ENCODE results near the gene CTNNAL1. TPM values are rescaled to one million over a fixed set of nuclear protein-coding genes. Genes with fewer than 3 reads are reported as not detected.
"Not testable (repeated sequence)": the region's sequence is repeated elsewhere in the genome, so short reads cannot be mapped to it uniquely, and the experiment has no call there.

CTNNAL1 gene
- total RNA-seq, 1 donor from 2014 or later = 8.8 TPM

DNA sequence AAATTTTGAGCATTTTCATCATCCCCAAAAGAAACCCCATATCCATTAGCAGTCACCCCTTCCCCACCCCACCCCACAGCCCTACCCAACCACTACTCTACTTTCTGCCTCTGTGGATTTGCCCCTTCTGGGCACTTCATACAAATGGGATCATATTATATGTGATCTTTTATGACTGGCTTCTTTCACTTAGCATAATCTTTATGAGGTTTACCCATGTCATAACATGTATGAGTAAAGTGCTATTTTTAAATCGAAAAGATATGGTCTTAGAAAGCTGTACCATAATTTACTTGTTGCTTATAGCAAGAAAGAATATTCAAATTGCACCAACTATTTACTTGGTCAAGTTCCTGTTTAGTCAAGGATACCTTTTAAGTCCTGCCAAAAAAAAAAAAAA lies 92.1 kb downstream of the CTNNAL1 start:
- no peak for ATAC-seq

DNA sequence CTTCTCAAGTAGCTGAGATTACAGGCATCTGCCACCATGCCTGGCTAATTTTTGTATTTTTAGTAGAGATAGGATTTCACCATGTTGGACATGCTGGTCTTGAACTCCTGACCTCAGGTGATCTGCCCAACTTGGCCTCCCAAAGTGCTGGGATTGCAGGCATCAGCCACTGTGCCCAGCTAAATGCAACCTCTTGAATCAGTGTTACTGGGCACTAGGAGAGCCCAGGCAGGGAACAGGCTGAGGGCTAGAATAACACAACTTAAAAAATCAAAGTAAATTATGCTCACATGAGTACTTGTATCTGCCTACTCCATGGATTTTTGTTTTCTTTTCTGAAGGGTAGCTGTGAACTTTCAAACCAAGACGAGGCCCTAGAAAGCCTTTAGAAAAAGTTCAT lies 92.9 kb downstream of the CTNNAL1 start:
- not testable (repeated sequence) for ATAC-seq

DNA sequence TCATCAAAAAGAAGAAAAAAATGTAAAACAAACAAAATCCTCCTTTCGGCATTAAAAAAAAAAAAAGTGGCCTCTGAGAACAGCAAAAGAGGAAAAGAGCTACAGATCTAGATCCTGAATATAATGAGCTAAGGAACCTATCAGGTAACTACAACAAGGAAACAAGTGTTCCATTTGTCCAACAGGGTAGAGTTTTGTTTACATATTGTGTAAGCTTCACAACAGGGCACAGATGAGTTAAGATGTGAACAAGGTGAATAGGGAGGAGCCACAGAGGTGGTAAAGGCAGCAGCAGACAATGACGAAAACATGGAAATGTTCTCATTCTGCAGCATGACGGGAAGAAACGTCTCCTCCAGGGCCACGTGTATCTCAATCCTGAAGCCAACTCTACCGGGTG lies 93.8 kb downstream of the CTNNAL1 start:
- peak; percentile 43 for ATAC-seq

DNA sequence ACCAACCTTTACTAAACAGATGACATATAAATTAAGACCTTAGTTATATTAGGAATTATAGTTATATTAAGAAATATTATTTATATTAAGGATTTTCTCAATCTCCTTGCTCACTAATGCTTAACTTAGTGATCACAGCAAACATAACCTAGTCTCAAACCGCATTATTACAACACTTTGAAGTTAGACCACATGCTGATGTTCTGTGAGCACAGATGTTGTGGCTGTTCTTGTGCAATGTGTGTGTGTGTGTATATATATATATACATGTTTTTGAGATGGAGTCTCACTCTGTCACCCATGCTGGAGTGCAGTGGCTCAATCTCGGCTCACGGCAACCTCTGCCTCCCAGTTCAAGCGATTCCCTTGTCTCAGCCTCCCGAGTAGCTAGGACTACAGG lies 99.9 kb downstream of the CTNNAL1 start:
- no peak for ATAC-seq

DNA sequence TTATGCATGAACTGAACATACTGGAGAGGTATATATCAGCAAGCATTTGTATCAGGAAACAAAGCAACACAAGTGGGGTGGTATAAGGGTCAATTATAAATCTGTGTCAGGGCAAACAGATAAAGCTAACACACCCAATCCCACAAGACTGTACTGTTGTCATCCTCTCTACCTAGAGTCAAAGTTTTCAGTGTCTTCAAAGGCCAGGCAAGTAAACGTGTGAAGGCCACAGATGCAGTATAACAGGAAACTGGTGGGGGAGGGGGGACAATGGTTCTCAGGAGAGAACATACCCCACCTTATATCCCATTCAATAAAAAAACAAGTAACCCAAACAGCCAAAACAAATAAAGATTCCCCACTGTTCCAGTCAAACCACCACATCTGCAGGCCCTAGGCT lies 101.5 kb downstream of the CTNNAL1 start:
- ATAC-seq = no peak

DNA sequence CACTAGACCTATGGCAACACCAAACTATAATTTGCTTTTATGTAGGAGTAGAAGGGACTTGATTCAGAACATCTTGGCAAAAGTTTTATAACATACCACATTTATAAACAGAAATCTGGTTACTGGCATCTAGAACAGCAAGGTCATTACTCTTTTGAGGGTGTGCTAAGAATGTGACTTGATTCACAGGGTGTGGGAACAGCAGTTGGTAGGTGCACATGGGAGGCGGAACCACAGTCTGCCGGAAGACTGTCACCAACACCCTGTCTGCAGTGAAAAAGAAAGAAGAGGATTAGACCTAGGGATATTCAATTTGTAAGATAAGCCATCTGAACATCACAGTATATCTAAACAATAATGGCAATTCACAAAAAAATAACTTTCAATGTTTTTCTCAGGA lies 102.4 kb downstream of the CTNNAL1 start:
- peak; percentile 57 for ATAC-seq

DNA sequence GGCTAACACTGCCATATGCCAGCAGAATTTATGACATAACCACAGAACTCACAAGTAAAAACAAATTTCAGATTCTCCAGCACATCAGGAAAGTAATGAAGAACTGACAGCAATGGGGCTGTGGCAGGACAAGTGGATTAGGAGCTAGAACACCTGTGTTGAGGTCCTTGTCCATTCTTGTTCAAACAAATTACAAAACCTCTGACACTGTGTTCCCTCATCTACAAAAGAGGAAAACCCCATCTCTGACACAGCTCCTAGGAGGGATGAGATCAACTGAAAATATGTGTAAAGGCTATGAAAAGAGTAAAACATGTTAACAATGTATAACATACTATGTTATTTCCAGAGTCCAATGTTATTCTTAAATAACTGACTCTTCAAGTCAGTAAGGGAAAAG lies 102.9 kb downstream of the CTNNAL1 start:
- no peak for ATAC-seq

DNA sequence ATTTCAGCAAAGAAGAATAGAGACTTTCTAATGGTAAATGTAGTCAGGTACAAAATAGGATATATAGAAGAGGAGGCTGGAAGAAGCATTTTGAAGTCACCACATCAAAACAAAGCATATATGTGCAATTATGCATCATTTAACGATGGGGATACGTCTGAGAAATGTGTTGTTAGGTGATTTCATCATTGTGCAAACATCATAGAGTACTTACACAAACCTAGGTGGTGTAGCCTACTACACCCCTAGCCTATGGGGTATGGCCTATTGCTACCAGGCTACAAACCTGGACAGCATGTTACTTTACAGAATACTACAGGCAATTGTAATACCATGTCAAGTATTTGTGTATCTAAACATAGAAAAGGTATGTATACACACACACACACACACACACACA lies 107.8 kb downstream of the CTNNAL1 start:
- ATAC-seq = no peak

DNA sequence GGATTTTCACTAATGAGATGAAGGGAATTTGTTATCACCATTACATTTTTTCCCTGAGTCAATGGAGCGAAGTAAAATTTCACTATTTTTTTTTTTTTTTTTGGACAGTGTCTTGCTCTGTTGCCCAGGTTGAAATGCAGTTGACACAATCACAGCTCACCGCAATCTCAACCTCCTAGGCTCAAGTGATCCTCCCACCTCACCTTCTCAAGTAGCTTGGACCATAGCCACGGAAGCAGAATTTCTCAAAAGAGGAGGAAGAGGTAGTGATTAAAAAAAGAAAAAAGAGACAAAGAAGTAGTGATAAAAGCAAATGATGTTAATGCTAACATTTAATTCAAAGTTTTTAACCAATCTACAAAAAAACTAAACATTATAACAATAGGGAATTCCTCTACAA lies 109.1 kb downstream of the CTNNAL1 start:
- no peak for ATAC-seq

DNA sequence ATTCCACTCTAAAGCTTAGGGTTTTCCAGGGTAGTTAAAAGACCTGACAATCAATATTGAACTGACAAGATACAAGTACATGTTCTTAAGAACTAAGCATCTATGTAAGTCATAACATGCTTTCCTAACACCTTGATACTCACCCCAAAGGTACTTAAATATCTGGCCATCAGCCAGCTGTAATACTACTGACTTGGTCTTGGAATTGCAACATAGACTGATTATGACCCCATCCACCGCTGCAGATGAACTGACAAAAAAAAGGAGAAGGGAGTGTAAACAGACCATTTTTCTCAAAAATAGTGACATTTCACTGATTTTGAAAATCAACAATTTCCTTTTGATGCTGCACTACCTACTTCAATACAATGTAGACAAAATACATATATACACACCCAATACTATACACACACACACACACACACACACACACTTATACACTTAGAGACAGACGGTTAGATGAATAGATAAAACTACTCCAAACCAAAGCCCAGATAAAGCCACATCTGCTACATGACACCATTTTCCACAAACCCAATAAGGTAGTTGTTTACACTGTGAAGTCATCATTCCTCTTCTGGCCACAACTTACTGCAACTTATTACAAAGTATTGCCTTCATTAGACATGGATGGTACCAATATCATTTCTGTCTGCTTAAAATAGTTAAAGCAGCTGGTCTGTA lies 109.7 kb downstream of the CTNNAL1 start:
- ATAC-seq = no peak

DNA sequence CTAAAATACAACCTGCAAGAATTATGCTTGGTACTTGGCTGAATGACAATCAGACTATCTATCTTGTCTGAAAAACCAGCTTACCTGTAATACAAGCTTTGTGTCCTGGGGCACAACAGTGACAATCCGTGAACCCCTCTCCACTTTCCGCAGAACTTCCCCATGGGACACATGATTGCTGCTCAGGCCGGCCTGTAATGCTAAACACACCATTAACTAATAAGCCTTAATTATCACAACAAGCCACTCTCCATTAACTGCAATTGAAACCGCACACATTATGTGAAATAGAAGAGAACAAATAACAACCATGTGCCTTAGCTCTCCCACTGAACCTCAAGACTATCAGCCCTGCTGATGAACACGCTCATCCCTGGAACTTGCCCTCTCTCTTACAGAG lies 113.1 kb downstream of the CTNNAL1 start:
- no peak for ATAC-seq

DNA sequence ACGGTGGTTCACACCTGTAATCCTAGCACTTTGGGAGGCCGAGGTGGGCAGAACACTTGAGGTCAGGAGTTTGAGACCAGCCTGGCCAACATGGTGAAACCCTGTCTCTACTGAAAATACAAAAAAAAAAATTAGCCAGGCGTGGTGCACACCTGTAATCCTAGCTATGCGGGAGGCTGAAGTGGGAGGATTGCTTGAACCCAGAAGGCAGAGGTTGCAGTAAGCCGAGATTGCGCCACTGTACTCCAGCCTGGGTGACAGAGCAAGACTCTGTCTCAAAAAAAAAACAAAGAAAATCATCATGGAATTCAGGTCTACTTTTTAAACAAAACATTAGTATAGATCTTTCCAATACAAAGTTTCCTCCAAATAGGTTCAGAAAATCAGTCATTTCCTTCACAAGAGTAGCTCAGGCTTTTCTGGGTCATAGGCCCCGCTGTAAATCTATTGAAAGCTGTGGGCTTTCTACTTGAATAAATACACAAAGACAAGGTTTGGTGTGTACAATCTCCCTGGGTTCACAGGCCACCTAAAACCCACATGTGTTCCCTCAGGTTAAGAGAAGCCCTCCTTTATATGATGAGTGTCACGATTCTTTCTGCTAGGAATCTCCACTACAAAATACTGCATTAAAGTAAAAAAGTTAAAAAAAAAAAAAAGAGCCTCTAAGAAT lies 114.1 kb downstream of the CTNNAL1 start:
- not testable (repeated sequence) for ATAC-seq

DNA sequence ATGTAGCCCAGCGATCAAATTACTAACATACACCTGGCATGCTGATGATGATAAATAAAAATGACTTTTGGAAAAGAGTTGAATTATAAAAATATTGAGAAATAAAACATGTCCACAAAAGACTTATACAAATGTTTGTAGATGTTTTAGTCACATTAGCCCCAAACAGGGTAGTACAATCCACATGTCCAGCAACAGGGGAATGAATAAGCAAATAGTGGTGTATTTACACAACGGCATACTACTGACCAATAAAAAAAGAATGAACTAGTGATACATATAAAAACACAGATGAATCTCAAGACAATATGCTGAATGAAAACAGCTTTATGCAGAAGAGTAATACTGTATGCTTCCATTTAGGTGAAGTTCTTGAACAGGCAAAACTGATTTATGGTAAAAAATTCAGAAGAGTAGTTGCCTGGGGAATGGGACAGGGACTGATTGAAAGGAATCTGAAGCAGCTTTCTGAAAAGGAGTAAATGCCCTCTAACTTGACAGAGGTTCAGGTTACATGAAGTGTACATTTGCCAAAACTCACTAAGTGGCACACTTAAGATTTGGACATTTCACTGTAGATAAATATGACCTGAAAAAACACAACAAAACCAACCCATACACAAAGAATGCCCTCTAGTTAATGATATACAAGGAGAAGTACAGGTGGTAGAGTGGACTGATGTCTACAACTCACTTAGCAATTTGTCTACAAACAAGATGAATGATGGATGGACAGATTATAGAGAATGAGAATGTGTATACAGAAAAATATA lies 115.8 kb downstream of the CTNNAL1 start:
- no peak for ATAC-seq

DNA sequence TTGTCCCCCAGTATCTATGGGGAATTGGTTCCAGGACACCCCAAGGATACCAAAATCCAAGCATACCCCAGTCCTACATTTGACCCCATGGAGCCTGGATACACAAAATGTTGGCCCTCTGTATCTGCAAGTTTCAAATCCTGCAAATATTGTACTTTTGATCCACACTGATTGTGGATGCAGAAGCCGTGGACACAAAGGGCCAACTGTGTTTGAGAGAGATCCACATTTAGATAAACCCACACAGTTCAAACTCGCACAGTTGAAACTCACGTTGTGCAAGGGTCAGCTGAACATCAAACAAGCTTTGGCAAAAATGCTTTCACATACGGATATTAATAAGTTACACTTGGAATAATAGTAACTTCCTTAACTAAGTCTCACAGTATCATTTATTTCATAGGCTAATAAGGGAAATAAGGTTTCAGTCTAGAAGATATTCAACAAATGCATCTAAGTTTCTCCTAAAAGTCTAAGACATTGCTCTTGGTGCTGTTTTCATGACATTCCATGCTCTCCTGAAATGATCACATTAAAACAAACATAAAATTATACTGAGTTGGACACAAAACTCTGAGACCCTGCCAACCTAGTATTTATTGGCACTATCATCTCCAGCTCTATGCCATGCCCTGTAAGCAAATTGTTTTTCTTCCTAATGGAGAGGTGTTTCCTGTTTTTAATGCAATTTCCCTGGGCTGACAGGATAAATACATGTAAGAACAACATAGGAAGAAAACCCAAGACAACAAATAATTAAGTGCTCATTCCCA lies 118.9 kb downstream of the CTNNAL1 start:
- no peak for ATAC-seq

Other genes starting within 250 kb of the CTNNAL1 start
- not detected for gene ACTL7B, start 157.5 kb downstream of the CTNNAL1 start, total RNA-seq
- gene ACTL7A, start 151.2 kb downstream of the CTNNAL1 start, total RNA-seq = not detected
- 14.1 TPM for gene ELP1, start 79.4 kb downstream of the CTNNAL1 start, total RNA-seq
- gene ABITRAM, start 79.1 kb downstream of the CTNNAL1 start, total RNA-seq = 15.0 TPM
- gene TMEM245, start 106.4 kb upstream of the CTNNAL1 start, total RNA-seq = 13.8 TPM
- gene FRRS1L, start 153.8 kb upstream of the CTNNAL1 start, total RNA-seq = not detected